ENCODE measurements around the gene CLEC19A.

- TF ChIP-seq, protein P1, sequence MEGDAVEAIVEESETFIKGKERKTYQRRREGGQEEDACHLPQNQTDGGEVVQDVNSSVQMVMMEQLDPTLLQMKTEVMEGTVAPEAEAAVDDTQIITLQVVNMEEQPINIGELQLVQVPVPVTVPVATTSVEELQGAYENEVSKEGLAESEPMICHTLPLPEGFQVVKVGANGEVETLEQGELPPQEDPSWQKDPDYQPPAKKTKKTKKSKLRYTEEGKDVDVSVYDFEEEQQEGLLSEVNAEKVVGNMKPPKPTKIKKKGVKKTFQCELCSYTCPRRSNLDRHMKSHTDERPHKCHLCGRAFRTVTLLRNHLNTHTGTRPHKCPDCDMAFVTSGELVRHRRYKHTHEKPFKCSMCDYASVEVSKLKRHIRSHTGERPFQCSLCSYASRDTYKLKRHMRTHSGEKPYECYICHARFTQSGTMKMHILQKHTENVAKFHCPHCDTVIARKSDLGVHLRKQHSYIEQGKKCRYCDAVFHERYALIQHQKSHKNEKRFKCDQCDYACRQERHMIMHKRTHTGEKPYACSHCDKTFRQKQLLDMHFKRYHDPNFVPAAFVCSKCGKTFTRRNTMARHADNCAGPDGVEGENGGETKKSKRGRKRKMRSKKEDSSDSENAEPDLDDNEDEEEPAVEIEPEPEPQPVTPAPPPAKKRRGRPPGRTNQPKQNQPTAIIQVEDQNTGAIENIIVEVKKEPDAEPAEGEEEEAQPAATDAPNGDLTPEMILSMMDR (conservative IDR thresholded peaks at IDR 0.05; ENCODE audit: low read length): no peak
- no peak for TF ChIP-seq EZH2phosphoT487 (IDR thresholded peaks at IDR 0.05; ENCODE audit: borderline replicate concordance)
Measured at GRCh38 chr16:19242186-19242585, 43.3 kb upstream of the CLEC19A start.

Data from Loucy (cell line).